ENCODE measurements around the gene EGFLAM. TPM values are rescaled to one million over a fixed set of nuclear protein-coding genes. Genes with fewer than 3 reads are reported as not detected.

The EGFLAM gene
- total and polyA plus RNA-seq, 2 of the 4 experiments (the other 2 are of a cell fraction): 0.77 to 1.1 TPM

GRCh38 chr5:38446029-38446522, 187.7 kb downstream of the EGFLAM start:
- H2AFZ ChIP-seq (replicated peaks; ENCODE audit: low read length, poor library complexity): peak overlapping the region; percentile 51
- H3K23ac ChIP-seq (ENCODE audit: low read depth, low read length): no peak overlapping the region
- no peak overlapping the region for H3K4ac ChIP-seq (ENCODE audit: low read depth, low read length)
- no peak overlapping the region for H2AK9ac ChIP-seq (replicated peaks; ENCODE audit: low read depth, low read length, poor library complexity)
- H3K9me1 ChIP-seq (ENCODE audit: insufficient read depth, low read length): 0 out of 2 replicates have a peak, but pooled peaks cover 4% of the 10 kb centered on the region
- POLR2A ChIA-PET (ENCODE audit: unreplicated experiment): no interaction called here
- no peak overlapping the region for H4K8ac ChIP-seq (ENCODE audit: low read depth in 2 of 2, low read length in 2 of 2)
- H2BK120ac ChIP-seq (ENCODE audit: low read depth, low read length): no peak overlapping the region
- no peak overlapping the region for H3K18ac ChIP-seq (ENCODE audit: low read depth, low read length)
- no peaks in the 10 kb centered on the region for H4K20me1 ChIP-seq (ENCODE audit: insufficient read depth, low read length)
- CTCF ChIA-PET: no interaction called here
- no peaks in the 10 kb centered on the region for H3K79me1 ChIP-seq (ENCODE audit: low read depth in 1 of 2, low read length in 2 of 2)
- dilution Hi-C loops (cut with HindIII; ENCODE audit: low sequenced_read_pairs, unreplicated experiment): no loop called here
- H3K27ac ChIP-seq (ENCODE audit: insufficient read depth, low read length): no peak overlapping the region
- H3K56ac ChIP-seq (ENCODE audit: extremely low read depth, insufficient read depth, low read length): no peak overlapping the region
- no peak overlapping the region for H3K14ac ChIP-seq (replicated peaks; ENCODE audit: low read depth, low read length)
- no peak overlapping the region for H3K9ac ChIP-seq (ENCODE audit: low read depth, low read length)
- H3K36me3 ChIP-seq (ENCODE audit: control insufficient read depth, insufficient read depth, low read length): no peaks in the 10 kb centered on the region
- no TSS peak for BruUV-seq (replicated peaks)
- H2AK5ac ChIP-seq (ENCODE audit: low read depth, low read length): no peak overlapping the region
- TF ChIP-seq MXI1 (IDR thresholded peaks at IDR 0.05; ENCODE audit: borderline replicate concordance, low read depth, low read length): no peak
- no peak for TF ChIP-seq RFX5 (IDR thresholded peaks at IDR 0.05; ENCODE audit: low read depth, low read length)
- TF ChIP-seq CEBPB (IDR thresholded peaks at IDR 0.05; ENCODE audit: low read depth, low read length): no peak
- TF ChIP-seq CTCF (conservative IDR thresholded peaks at IDR 0.05; ENCODE audit: low read depth, low read length): no peak
- TF ChIP-seq POLR2A (IDR thresholded peaks at IDR 0.05; ENCODE audit: low read depth, low read length): no peak
- no peak for TF ChIP-seq BHLHE40 (IDR thresholded peaks at IDR 0.05; ENCODE audit: low read depth, low read length)
- no peak for TF ChIP-seq RAD21 (IDR thresholded peaks at IDR 0.05; ENCODE audit: low read length)
- no peak for TF ChIP-seq MAFK (IDR thresholded peaks at IDR 0.05; ENCODE audit: low read depth, low read length)
- TF ChIP-seq NFE2L2 (IDR thresholded peaks at IDR 0.05; ENCODE audit: low read depth, low read length): no peak
- no peak for TF ChIP-seq CHD1 (IDR thresholded peaks at IDR 0.05; ENCODE audit: low read depth, low read length)
- TF ChIP-seq USF2 (IDR thresholded peaks at IDR 0.05; ENCODE audit: low read depth, low read length): no peak
- TF ChIP-seq RCOR1 (IDR thresholded peaks at IDR 0.05; ENCODE audit: insufficient replicate concordance, low read length): no peak
- TF ChIP-seq MAZ (IDR thresholded peaks at IDR 0.05; ENCODE audit: borderline replicate concordance, low read depth, low read length): no peak
- intact Hi-C loops (cut with micrococcal nuclease): no loop called here
- in situ Hi-C loops (cut with MboI; ENCODE audit: low sequenced_read_pairs): no loop called here
- no peaks in the 10 kb centered on the region for H3K4me1 ChIP-seq (ENCODE audit: control insufficient read depth, insufficient read depth, low read length)
- H4K5ac ChIP-seq (ENCODE audit: low read depth, low read length): no peak overlapping the region
- DNase-seq: no peak
- no peaks in the 10 kb centered on the region for H3K9me3 ChIP-seq (ENCODE audit: control insufficient read depth, insufficient read depth, low read length)
- 69% methylated on average over 8 of the region's 21 CpGs; no CpG with 5 or more reads in 1 of the 2 experiments for WGBS, 2 experiments (ENCODE audit: extremely low coverage in 2 of 2, insufficient read length in 1 of 2)
- ATAC-seq (ENCODE audit: low read depth): no peak
- no peak overlapping the region for H3K4me3 ChIP-seq (ENCODE audit: insufficient read depth, low read depth, low read length)
- no peak overlapping the region for H2BK20ac ChIP-seq (ENCODE audit: low read depth, low read length)
- no peak overlapping the region for H4K91ac ChIP-seq (ENCODE audit: insufficient read depth, low read depth, low read length)
- H3K4me2 ChIP-seq (ENCODE audit: low read depth, low read length): no peak overlapping the region; the same call in 1 of the 2 replicates
- no peak overlapping the region for H2BK5ac ChIP-seq (ENCODE audit: low read depth, low read length, poor library complexity, severe bottlenecking)
- no peak overlapping the region for H2BK15ac ChIP-seq (ENCODE audit: low read depth, low read length)
- H3K27me3 ChIP-seq (ENCODE audit: control insufficient read depth, insufficient read depth, low read length): peaks cover 2% of the 10 kb centered on the region; the same call in 1 of the 2 replicates

Measured in IMR-90 (cell line).